Measurements from ENCODE around the gene NTHL1.

GRCh38 chr16:2024032-2024420, 23.6 kb downstream of the NTHL1 start:
- no peak for TF ChIP-seq CTCF (IDR thresholded peaks at IDR 0.05)
- no peak for TF ChIP-seq POLR2AphosphoS5 (IDR thresholded peaks at IDR 0.05; ENCODE audit: insufficient read depth in 1 of 2, low read depth in 1 of 2)
- no peak for TF ChIP-seq POLR2A (IDR thresholded peaks at IDR 0.05)

Measured in vagina (tissue), 2 donors.